ENCODE measurements around the gene TEPSIN.

DNA sequence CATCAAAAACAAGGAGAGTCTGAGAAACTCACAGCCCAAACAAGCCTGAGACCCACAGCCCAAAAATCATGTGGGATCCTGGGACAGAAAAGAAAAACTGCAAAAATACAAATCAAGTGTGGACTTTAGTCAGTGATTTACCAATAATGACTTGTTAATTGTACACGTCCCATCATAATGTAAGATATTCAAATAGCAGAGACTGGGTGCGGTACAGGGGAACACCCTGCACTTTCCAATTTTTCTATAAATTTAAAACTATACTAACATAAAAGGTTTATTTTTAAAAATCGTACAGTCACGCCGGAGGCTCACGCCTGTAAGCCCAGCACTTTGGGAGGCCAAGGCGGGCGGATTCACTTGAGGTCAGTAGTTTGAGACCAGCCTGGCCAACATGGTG lies 24.9 kb downstream of the TEPSIN start:
- no peak for TF ChIP-seq CTCF (conservative IDR thresholded peaks at IDR 0.05 in 1 of 2, IDR thresholded peaks at IDR 0.05 in 1 of 2; ENCODE audit: extremely low read depth in 1 of 2, insufficient read depth in 1 of 2, low read depth in 1 of 2, low read length in 2 of 2)
- TF ChIP-seq EZH2 (IDR thresholded peaks at IDR 0.05; ENCODE audit: borderline replicate concordance, low read length) = no peak
